ENCODE results near the gene PKD1L1. TPM values are rescaled to one million over a fixed set of nuclear protein-coding genes. Genes with fewer than 3 reads are reported as not detected.

PKD1L1 gene
- total RNA-seq, 4 donors from 2014 or later: 0.07 to 1.7 (median 0.98) TPM

GRCh38 chr7:47962262-47962661 lies 14.0 kb upstream of the PKD1L1 start:
- in situ Hi-C loops (cut with MboI; ENCODE audit: low sequenced_read_pairs in 4 of 4): no loop called here
- ATAC-seq: no peak
- no peak for DNase-seq
- TF ChIP-seq CTCF (IDR thresholded peaks at IDR 0.05 in 4 of 5, conservative IDR thresholded peaks at IDR 0.05 in 1 of 5) (no peak), POLR2A (IDR thresholded peaks at IDR 0.05) (no peak)
- intact Hi-C loops (cut with DNase I; ENCODE audit: low total_unique reads): no loop called here
- H3K9me3 ChIP-seq: no peaks in the 10 kb centered on the region
- no peaks in the 10 kb centered on the region for H3K4me1 ChIP-seq
- H3K4me3 ChIP-seq: no peak overlapping the region
- H3K27ac ChIP-seq: no peak overlapping the region
- H3K27me3 ChIP-seq: no peaks in the 10 kb centered on the region
- H3K36me3 ChIP-seq: peaks cover 0 to 66% of the 10 kb centered on the region in 2 donors

- intact Hi-C loops (cut with DNase I; ENCODE audit: low total_unique reads): no loop called here
- no peak for DNase-seq
- peaks cover 0 to 15% of the 10 kb centered on the region in 2 donors for H3K36me3 ChIP-seq
- no peaks in the 10 kb centered on the region for H3K9me3 ChIP-seq
- TF ChIP-seq POLR2A (IDR thresholded peaks at IDR 0.05) (no peak), CTCF (IDR thresholded peaks at IDR 0.05 in 4 of 5, conservative IDR thresholded peaks at IDR 0.05 in 1 of 5) (no peak)
- no peak overlapping the region for H3K4me3 ChIP-seq
- no peaks in the 10 kb centered on the region for H3K27me3 ChIP-seq
- no peak overlapping the region for H3K27ac ChIP-seq
- H3K4me1 ChIP-seq: no peaks in the 10 kb centered on the region
- ATAC-seq: no peak
- in situ Hi-C loops (cut with MboI; ENCODE audit: low sequenced_read_pairs in 4 of 4): no loop called here
Observed at GRCh38 chr7:47957156-47957555, 8.9 kb upstream of the PKD1L1 start.

GRCh38 chr7:47956220-47956619 lies 8.0 kb upstream of the PKD1L1 start:
- no peaks in the 10 kb centered on the region for H3K27me3 ChIP-seq
- H3K27ac ChIP-seq: no peak overlapping the region
- DNase-seq (no peak), ATAC-seq (no peak)
- no peak overlapping the region for H3K4me3 ChIP-seq
- in situ Hi-C loops (cut with MboI; ENCODE audit: low sequenced_read_pairs in 4 of 4): no loop called here
- intact Hi-C loops (cut with DNase I; ENCODE audit: low total_unique reads): no loop called here
- no peak for TF ChIP-seq POLR2A (IDR thresholded peaks at IDR 0.05)
- no peak for TF ChIP-seq CTCF (IDR thresholded peaks at IDR 0.05 in 4 of 5, conservative IDR thresholded peaks at IDR 0.05 in 1 of 5)
- no peaks in the 10 kb centered on the region for H3K4me1 ChIP-seq
- H3K9me3 ChIP-seq: no peaks in the 10 kb centered on the region
- peaks cover 0 to 6% of the 10 kb centered on the region in 2 donors for H3K36me3 ChIP-seq

GRCh38 chr7:47954231-47954911 lies 6.1 kb upstream of the PKD1L1 start:
- H3K4me3 ChIP-seq: no peak overlapping the region
- DNase-seq (no peak), ATAC-seq (no peak)
- H3K27me3 ChIP-seq: no peaks in the 10 kb centered on the region
- H3K4me1 ChIP-seq: peaks cover 0 to 2% of the 10 kb centered on the region in 2 donors
- in situ Hi-C loops (cut with MboI; ENCODE audit: low sequenced_read_pairs in 4 of 4) (no loop called here), intact Hi-C loops (cut with DNase I; ENCODE audit: low total_unique reads) (no loop called here)
- no peaks in the 10 kb centered on the region for H3K9me3 ChIP-seq
- TF ChIP-seq POLR2A (IDR thresholded peaks at IDR 0.05) (no peak), CTCF (IDR thresholded peaks at IDR 0.05 in 4 of 5, conservative IDR thresholded peaks at IDR 0.05 in 1 of 5) (no peak)
- no peak overlapping the region for H3K27ac ChIP-seq
- H3K36me3 ChIP-seq: no peaks in the 10 kb centered on the region

GRCh38 chr7:47953822-47954221 lies 5.6 kb upstream of the PKD1L1 start:
- intact Hi-C loops (cut with DNase I; ENCODE audit: low total_unique reads) (no loop called here), in situ Hi-C loops (cut with MboI; ENCODE audit: low sequenced_read_pairs in 4 of 4) (no loop called here)
- TF ChIP-seq CTCF (IDR thresholded peaks at IDR 0.05 in 4 of 5, conservative IDR thresholded peaks at IDR 0.05 in 1 of 5): no peak
- no peak for TF ChIP-seq POLR2A (IDR thresholded peaks at IDR 0.05)
- Histone ChIP-seq H3K27me3 (no peaks in the 10 kb centered on the region), H3K36me3 (no peaks in the 10 kb centered on the region), H3K9me3 (no peaks in the 10 kb centered on the region), H3K27ac (no peak overlapping the region), H3K4me1 (peaks cover 0 to 2% of the 10 kb centered on the region in 2 donors), H3K4me3 (no peak overlapping the region)
- ATAC-seq (no peak), DNase-seq (no peak)
